ENCODE measurements around the gene CD2BP2.

Gene CD2BP2

GRCh38 chr16:30376461-30376902 lies 21.4 kb upstream of the CD2BP2 start:
- DNase-seq (ENCODE audit: low spot score), result no peak
- no peak for TF ChIP-seq CTCF (IDR thresholded peaks at IDR 0.05; ENCODE audit: extremely low read depth, missing control alignments)

GRCh38 chr16:30375864-30376263 lies 20.8 kb upstream of the CD2BP2 start:
- TF ChIP-seq CTCF (IDR thresholded peaks at IDR 0.05; ENCODE audit: extremely low read depth, missing control alignments), result no peak
- DNase-seq (ENCODE audit: low spot score), result no peak

GRCh38 chr16:30374538-30374937 lies 19.4 kb upstream of the CD2BP2 start, which contains the start of gene MYL11:
Gene MYL11, plus strand, starts transcription at chr16:30374802. Its CDS starts 56 bp downstream, at chr16:30374858.
- DNase-seq (ENCODE audit: low spot score), result no peak
- no peak for TF ChIP-seq CTCF (IDR thresholded peaks at IDR 0.05; ENCODE audit: extremely low read depth, missing control alignments)

- no peak for DNase-seq (ENCODE audit: low spot score)
- TF ChIP-seq CTCF (IDR thresholded peaks at IDR 0.05; ENCODE audit: extremely low read depth, missing control alignments), result no peak
Measured at GRCh38 chr16:30372725-30373124, 17.6 kb upstream of the CD2BP2 start.

- no peak for DNase-seq (ENCODE audit: low spot score)
- no peak for TF ChIP-seq CTCF (IDR thresholded peaks at IDR 0.05; ENCODE audit: extremely low read depth, missing control alignments)
Measured at GRCh38 chr16:30372038-30372712, 17.1 kb upstream of the CD2BP2 start.

GRCh38 chr16:30371248-30371816 lies 16.2 kb upstream of the CD2BP2 start:
- no peak for DNase-seq (ENCODE audit: low spot score)
- TF ChIP-seq CTCF (IDR thresholded peaks at IDR 0.05; ENCODE audit: extremely low read depth, missing control alignments), result no peak

- DNase-seq (ENCODE audit: low spot score), result peak; percentile 96
- TF ChIP-seq CTCF (IDR thresholded peaks at IDR 0.05; ENCODE audit: extremely low read depth, missing control alignments), result no peak
Measured at GRCh38 chr16:30370456-30371247, 15.5 kb upstream of the CD2BP2 start, which contains the start of gene TBC1D10B. Gene TBC1D10B, minus strand, starts transcription at chr16:30370494. Its CDS starts 311 bp downstream, at chr16:30370183.

All from GM20000 (cell line).